Putamen (tissue), 1 donor: Measurements from ENCODE around the gene CD22.
"Not testable (repeated sequence)": the region's sequence is repeated elsewhere in the genome, so short reads cannot be mapped to it uniquely, and the experiment has no call there.

ENCODE experiments used
- DNase-seq: peaks from one replicate; pipeline ENCODE4 v3.0.0-alpha.2; 2016; ENCODE audit warnings: low spot score

CD22 gene

DNA sequence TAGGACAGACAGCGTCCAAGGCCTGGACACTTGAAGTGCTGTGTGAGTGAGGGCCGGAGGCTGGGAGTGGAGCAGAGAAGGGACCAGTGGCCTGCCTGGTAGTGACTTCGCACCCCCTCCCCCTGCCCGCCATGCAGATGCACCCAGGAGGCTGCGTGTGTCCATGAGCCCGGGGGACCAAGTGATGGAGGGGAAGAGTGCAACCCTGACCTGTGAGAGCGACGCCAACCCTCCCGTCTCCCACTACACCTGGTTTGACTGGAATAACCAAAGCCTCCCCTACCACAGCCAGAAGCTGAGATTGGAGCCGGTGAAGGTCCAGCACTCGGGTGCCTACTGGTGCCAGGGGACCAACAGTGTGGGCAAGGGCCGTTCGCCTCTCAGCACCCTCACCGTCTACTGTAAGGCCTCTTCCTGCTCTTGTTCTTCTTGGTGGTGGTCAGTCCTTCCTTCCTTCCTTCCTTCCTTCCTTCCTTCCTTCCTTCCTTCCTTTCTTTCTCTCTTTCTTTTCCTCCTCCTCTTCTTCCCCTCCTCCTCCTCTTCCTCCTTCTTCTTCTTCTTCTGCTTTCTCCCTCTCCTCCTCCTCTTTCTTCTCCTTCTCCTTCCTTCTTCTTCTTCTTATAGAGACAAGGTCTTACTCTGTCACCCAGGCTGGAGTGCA, 12.7 kb downstream of the CD22 start:
- DNase-seq: no peak

DNA sequence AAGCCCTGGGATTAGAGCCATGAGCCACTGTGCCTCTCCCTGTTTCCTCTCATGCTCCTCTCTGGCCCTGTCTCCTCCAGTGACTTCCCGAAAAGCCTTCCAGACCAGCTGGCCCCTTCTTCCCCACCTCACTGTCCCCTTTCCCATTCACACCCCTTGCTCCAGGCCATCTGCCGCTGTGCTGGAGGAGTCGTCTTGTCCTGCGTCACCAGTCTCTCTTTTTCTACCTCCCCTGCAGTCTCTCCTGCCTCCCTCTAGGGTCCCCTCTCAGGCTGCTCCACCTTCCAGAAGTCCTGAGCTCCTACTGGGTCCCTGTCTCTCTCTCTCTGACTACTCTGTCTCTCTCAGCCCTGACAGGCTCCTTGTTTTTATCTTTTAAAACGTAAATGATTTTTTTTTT, 13.4 kb downstream of the CD22 start:
- DNase-seq: no peak

DNA sequence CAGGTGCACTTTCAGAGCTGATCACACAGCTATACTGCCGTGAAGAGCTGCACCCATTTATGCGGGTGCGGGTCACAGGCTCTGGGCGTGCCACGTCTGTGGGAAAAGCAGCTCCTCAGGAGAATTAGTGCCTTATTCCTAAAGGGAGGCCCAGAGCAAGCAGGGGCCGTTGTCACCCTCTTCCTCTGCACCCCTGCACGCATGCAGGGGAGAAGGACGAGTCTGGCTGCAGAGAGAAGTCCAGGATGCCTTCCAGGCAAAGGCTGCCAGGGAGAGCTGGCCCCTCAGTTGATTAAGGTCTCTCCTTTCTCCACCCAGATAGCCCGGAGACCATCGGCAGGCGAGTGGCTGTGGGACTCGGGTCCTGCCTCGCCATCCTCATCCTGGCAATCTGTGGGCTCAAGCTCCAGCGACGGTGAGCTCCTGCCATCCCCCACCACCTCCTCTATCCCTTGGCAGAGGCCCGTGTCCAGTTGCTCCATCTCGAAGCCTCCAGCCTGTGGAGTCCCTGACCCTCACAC, 15.6 kb downstream of the CD22 start:
- DNase-seq: no peak

DNA sequence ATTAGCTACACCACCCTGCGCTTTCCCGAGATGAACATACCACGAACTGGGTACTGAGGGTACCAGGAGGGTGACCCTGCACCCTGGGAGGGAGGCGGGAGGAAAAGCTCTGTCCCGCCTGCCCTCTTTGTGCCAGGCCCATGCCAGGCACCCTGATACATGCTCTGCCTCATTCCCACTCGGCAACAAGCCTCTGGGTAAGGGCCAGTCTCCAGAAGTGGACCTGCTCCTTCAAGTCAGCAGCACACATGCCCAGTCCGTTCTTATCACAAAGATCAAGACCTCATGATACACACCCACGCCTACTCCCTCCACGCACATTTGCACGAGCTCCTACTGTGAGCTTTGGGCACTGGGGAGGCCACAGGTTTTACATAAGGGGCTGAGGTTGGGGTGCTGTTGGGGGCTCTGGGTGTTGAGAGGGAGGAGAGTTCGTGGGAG, 16.7 kb downstream of the CD22 start:
- DNase-seq: no peak

DNA sequence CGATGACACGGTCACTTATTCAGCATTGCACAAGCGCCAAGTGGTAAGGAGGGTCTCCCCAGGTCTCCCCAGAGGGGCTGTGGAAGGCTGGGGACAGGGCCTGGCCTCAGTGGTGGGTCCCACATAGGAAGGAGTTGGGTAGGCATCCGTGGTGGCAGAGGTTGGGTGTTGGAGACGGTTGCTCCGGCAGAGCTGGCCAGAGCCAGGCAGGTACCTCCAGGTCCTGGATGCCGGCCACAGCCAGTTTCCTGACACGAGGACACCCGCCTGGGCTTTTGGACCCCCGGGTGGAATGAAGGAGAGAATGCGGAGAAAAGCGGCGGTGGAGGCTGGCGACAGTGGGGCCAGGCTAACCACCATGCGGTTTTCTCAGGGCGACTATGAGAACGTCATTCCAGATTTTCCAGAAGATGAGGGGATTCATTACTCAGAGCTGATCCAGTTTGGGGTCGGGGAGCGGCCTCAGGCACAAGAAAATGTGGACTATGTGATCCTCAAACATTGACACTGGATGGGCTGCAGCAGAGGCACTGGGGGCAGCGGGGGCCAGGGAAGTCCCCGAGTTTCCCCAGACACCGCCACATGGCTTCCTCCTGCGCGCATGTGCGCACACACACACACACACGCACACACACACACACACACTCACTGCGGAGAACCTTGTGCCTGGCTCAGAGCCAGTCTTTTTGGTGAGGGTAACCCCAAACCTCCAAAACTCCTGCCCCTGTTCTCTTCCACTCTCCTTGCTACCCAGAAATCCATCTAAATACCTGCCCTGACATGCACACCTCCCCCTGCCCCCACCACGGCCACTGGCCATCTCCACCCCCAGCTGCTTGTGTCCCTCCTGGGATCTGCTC, 17.4 kb downstream of the CD22 start:
- no peak for DNase-seq

DNA sequence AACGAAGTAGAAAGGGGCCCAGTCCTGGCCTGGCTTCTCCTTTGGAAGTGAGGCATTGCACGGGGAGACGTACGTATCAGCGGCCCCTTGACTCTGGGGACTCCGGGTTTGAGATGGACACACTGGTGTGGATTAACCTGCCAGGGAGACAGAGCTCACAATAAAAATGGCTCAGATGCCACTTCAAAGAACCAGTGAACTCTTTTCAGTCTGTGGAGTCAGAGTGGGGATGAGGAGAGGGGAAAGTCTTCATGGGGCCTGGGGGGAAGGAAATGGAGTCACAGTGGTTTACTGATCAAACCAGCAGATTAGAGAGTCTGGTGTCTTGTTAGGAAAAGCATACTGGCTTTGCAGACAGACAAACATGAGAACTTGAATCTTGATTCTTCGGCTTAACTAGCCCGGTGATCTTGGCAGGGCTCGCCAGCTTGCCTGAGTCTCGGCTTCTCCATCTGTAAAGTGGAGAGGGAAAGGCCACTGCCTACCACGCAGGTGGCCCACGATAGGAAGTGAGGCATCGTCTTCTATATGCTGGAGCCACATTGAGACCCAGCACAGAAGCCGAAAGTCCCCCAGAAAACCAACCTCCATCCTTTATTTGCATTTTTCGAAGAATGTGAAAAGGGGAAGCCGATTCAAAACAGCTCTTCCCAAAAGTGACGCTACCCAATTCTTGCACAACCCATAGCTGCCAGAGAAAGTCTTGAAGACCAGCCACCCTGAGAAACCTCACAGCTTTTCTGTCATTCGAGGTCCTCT, 18.4 kb downstream of the CD22 start, which contains the start of gene FFAR1:
FFAR1 (plus strand) TSS at position 732 of the 759 bp plus-strand sequence. CDS start 3,650 bp downstream, outside the sequence.
- peak; percentile 10 for DNase-seq

DNA sequence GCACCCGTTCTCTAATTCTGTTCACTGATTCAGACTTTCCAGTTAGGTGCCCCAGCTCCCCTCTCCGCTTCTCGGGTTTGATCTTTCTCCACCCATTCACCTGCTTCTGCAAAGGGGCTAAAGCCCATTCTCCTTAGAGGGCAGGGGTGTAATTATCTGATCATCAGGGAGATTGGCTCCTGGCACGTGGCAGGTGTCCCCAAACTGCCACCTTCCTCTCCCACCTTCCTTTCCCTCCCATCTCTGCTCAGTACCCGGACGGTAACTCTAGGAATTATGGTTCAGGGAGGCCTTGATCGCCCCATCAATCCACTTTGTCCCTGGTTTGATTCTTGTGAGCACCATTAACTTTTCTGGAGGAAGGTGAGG, 18.9 kb downstream of the CD22 start:
- DNase-seq: no peak

DNA sequence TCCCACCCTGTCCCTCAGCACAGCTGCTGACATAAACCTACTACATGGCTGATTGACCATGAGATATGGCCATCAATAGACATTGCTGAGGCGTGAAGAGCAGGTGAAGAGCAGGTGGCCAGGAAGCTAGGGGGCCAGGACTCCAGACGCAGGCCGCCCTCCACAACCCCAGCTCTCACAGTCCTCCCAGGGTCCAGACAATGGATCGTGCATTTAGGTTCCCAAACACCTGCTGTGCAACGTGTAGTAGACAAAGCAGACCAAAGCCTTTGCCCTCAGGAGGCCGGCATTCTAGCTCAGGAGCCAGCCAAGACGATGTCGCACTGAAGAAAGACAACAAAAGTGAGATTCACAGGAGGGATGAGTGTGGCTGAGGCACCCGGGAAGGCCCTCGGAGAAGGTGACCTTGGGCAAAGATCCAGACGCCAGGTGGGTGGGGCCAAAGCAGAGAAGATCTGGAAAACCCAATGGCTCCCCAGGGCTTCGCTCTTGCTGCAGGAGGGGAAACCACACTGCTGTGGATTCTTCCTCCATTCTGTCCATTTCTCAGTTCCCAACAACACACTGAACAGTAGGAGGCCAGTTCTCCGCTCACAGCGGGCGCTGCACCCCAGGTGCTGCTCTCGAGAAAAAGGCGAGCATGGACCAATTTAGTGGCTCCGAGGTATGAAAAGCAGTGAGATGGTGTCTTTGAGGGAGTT, 20.1 kb downstream of the CD22 start:
- no peak for DNase-seq

DNA sequence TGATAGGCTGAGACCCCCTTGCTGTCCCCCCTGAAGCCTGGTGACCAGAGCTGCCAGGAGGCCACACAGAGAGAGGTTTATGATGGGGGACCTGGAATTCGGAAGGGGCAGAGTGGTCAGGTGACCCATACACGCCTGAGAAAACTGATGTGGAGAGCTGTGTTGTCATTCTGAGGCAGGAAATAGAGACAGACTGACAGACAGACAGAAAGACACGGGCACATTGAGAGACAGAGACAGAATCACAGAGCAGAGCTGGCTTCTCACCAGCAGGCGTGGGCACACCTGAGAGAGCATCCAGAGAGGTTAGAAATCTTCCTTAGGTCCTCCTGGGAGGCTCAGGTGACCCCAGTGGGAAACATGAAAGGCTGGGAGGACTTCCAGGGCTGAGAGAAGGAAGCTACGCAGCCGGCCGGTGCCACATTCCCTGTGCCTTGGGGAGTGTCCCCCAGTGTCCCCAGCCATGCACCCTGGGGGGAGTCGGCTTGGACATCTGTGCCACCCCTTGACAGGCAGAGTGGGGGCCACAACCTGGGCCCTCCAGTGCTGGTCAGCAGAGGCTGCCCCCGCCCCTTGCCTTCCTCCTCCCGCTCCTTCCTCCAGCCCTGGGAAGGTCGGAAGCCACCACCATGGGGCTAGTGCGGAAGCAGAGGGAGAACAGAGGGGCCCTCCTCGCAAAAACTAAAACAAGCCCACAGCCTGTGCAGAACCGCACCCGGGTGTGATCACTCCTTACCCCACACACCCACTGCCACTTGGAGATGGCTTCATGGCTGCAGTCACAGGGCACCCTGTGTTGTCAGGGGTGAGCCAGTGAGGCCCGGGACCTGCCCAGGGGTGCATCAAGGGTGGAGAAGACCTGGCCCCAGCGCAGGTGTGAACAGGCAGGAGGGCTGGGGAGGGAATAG, 20.9 kb downstream of the CD22 start:
- no peak for DNase-seq

DNA sequence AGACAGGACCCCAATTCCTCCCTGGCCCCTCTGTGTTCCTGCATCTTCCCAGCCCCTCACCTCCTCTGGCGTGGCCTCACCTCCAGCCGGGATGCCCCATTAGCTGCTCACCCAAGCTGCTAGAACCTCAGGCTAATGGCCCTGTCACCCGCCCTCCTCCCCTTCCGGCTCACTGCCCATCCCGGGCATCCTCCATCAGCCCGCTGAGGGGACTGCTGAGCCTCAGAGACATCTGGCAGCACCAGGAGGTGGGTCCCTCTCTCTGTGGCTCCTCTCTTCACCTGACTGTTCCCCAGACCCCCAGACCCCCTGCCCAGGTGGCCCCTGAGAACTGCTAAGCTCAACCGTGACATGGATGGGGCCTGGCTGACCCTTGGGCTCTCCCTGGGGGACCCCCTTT, 21.6 kb downstream of the CD22 start:
- DNase-seq: no peak

DNA sequence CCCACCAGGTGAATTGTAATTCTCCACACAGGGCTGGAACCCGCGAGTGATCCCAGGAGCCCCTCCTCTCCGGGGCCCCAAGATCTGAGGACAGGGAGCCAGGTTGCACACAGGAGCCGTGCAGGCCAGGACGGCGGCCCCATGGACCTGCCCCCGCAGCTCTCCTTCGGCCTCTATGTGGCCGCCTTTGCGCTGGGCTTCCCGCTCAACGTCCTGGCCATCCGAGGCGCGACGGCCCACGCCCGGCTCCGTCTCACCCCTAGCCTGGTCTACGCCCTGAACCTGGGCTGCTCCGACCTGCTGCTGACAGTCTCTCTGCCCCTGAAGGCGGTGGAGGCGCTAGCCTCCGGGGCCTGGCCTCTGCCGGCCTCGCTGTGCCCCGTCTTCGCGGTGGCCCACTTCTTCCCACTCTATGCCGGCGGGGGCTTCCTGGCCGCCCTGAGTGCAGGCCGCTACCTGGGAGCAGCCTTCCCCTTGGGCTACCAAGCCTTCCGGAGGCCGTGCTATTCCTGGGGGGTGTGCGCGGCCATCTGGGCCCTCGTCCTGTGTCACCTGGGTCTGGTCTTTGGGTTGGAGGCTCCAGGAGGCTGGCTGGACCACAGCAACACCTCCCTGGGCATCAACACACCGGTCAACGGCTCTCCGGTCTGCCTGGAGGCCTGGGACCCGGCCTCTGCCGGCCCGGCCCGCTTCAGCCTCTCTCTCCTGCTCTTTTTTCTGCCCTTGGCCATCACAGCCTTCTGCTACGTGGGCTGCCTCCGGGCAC, 22.6 kb downstream of the CD22 start:
- no peak for DNase-seq

DNA sequence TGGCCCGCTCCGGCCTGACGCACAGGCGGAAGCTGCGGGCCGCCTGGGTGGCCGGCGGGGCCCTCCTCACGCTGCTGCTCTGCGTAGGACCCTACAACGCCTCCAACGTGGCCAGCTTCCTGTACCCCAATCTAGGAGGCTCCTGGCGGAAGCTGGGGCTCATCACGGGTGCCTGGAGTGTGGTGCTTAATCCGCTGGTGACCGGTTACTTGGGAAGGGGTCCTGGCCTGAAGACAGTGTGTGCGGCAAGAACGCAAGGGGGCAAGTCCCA, 23.1 kb downstream of the CD22 start:
- no peak for DNase-seq

DNA sequence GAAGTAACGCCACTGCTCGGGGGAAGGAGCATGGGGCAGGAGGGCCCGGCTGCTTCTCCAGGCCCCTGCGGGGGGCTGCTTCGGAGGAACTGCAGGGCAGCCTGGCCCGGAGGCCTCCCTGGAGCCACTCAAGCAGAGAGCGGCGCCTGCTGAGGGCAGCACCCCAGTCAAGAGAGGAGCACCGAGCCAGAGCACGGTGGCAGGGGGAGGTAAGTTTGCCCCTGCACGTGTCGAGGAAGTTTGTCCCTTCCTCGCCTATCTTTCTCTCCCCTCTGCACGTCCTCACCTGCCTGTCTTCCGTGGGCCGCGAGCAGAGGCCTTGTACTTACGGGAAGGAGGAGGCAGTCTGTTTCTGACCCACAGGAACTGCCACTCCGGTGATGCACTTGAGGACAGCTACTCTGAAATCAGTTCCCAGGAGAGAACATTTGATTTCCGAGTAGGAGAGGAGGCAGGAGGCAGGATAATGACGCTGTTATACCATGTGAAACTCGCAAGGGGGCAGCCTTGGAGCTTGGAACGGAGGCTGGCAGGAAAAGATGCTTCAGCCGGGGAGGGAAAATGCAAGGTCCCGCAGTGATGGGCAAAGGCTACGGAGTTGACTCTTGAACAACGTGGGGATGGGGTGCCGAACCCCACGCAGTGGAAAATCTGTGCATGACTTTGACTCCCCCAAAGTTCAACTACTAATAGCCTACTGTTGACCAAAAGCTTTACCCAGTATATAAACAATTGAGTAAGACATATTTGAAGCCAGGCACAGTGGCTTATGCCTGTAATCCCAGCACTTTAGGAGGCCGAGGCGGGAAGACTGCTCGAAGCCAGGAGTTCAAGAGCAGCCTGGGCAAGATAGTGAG, 23.7 kb downstream of the CD22 start:
- DNase-seq: peak; percentile 81

DNA sequence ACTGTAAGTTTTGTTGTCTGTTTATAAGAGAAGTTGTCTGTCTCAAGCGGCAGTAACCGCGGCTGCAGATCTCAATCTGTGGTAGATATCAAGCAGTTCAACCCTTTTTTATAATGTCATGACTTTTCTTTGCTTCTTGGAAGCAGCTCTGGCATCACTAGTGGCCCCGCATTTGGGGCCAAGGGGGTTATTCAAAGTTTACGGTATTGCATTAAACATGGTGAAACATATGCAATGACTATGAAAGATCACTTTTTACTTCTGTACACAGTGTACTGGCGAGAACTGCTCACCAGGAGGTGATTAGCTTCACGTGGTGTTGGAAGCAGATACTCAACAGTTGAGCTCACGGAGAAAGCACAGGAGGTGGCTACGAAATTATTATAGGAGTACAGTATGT, 24.6 kb downstream of the CD22 start:
- DNase-seq: no peak

DNA sequence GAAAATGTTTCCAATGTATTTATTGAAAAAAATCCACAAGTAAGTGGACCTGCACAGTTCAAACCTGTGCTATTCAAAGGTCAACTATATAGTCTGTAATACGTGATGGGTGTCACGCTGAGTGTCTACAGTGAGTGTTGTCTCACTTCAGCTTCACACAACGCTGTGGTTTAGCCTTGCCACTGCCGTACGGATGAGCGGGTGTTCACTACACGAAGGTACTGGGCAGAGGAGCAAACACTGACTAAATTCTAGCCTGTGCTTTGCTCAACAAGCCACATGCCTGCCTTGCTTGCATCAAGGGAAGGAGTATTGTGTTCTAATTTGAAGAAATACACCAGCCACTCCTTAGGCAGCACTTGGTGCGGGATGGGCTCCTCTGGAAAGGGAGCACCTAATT, 25.9 kb downstream of the CD22 start:
- DNase-seq: no peak

DNA sequence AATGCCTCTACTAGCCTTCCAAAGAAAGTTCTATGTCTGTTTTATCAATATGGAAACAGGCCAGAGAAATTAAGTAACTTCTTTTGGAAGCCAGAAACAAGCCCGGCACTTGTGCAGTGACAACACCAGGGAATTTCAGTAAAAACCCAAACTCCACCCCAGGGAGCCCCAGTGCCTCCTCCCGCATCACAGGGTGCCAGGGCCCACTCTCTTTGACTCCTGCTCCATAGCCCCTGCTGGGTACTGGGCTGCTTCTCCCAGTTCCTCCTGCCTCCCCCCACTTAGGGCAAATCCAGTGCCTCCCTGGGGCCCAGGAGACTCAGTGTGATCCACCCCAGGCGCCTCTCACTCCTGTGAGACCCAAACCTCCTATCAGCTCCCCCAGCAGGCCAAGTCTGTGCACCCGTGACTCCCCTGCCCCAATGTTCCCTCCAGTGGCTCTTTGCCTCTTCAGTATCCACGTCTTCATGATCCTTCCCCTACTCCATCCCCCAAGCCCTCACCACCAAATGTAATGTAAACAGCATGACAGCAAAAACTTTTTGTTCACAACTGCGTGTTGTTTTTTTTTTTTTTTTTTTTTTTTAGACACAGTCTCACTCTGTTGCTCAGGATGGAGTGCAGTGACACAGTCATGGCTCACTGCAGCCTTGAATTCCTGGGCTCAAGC, 26.9 kb downstream of the CD22 start:
- no peak for DNase-seq

DNA sequence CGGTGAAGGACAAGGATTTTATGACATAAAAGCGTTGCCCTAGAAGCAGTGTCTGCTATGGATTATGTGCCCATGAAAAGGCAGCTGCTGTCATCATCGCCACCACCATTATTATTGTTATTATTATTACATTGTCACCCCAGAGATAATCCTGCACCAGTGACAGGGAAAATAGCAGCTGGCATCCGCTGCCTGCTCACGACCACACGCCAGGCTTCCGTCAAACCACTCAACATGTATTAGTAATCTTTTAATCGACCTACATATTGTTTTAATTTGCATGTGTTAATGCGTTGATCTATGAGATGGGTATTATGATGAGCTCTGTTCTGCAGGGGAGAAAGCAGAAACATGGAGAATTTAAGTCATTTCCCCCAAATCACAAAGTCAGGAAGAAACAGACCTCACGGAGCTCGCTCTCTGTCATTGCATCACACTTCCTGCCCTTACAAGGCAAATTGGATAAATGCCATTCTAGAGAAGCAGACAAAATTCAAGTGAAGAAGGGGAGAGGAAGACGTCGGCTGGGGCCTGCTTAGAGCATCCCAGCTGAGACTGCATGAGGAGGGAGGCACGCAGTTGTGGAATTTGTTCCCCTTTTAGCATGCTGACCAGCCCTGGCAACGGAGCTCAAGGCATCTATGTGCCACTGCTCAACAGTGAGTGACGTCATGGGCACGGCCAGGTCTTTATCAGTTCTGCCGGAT, 29.0 kb downstream of the CD22 start, which contains the start of gene FFAR3:
FFAR3 (plus strand) TSS at position 594 of the 707 bp plus-strand sequence. CDS start 431 bp downstream, outside the sequence.
- peak; percentile 42 for DNase-seq

DNA sequence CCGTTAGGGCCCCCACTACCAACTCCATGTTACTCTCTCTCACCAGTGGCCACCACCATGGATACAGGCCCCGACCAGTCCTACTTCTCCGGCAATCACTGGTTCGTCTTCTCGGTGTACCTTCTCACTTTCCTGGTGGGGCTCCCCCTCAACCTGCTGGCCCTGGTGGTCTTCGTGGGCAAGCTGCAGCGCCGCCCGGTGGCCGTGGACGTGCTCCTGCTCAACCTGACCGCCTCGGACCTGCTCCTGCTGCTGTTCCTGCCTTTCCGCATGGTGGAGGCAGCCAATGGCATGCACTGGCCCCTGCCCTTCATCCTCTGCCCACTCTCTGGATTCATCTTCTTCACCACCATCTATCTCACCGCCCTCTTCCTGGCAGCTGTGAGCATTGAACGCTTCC, 29.8 kb downstream of the CD22 start:
- DNase-seq: not testable (repeated sequence)
